Measurements from ENCODE around the gene CCIN. TPM values are rescaled to one million over a fixed set of nuclear protein-coding genes. Genes with fewer than 3 reads are reported as not detected.

Gene CCIN
- total and polyA plus RNA-seq, 2 of the 4 experiments (the other 2 are of a cell fraction) = 0.80 to 1.1 TPM

- Histone ChIP-seq H3K9me3 (ENCODE audit: control insufficient read depth, insufficient read depth, low read length) (no peaks in the 10 kb centered on the region), H3K14ac (replicated peaks; ENCODE audit: low read depth, low read length) (no peak overlapping the region), H4K91ac (ENCODE audit: insufficient read depth, low read depth, low read length) (no peak overlapping the region), H2AK9ac (replicated peaks; ENCODE audit: low read depth, low read length, poor library complexity) (no peak overlapping the region), H2BK15ac (ENCODE audit: low read depth, low read length) (no peak overlapping the region), H4K5ac (ENCODE audit: low read depth, low read length) (no peak overlapping the region), H3K4me3 (ENCODE audit: insufficient read depth, low read depth, low read length) (no peak overlapping the region), H3K36me3 (ENCODE audit: control insufficient read depth, insufficient read depth, low read length) (peaks cover 61% of the 10 kb centered on the region), H3K4ac (ENCODE audit: low read depth, low read length) (no peak overlapping the region), H4K20me1 (ENCODE audit: insufficient read depth, low read length) (peaks cover 50% of the 10 kb centered on the region), H4K8ac (ENCODE audit: low read depth in 2 of 2, low read length in 2 of 2) (no peak overlapping the region), H3K4me2 (ENCODE audit: low read depth, low read length) (no peak overlapping the region), H3K4me1 (ENCODE audit: control insufficient read depth, insufficient read depth, low read length) (peaks cover 10% of the 10 kb centered on the region), H3K9me1 (ENCODE audit: insufficient read depth, low read length) (peaks cover 29% of the 10 kb centered on the region), H3K79me1 (ENCODE audit: low read depth in 1 of 2, low read length in 2 of 2) (peaks cover 54 to 83% of the 10 kb centered on the region in 2 experiments), H3K18ac (ENCODE audit: low read depth, low read length) (no peak overlapping the region), H2BK5ac (ENCODE audit: low read depth, low read length, poor library complexity, severe bottlenecking) (no peak overlapping the region), H3K23ac (ENCODE audit: low read depth, low read length) (no peak overlapping the region), H2BK20ac (ENCODE audit: low read depth, low read length) (no peak overlapping the region), H2AK5ac (ENCODE audit: low read depth, low read length) (no peak overlapping the region), H3K27me3 (ENCODE audit: control insufficient read depth, insufficient read depth, low read length) (no peaks in the 10 kb centered on the region), H3K9ac (ENCODE audit: low read depth, low read length) (no peak overlapping the region), H2BK120ac (ENCODE audit: low read depth, low read length) (no peak overlapping the region), H3K56ac (ENCODE audit: extremely low read depth, insufficient read depth, low read length) (no peak overlapping the region), H3K27ac (ENCODE audit: insufficient read depth, low read length) (peak overlapping the region; percentile 23; the same call in 1 of the 2 replicates), H2AFZ (replicated peaks; ENCODE audit: low read length, poor library complexity) (no peak overlapping the region)
- DNase-seq (no peak), ATAC-seq (ENCODE audit: low read depth) (no peak)
- ChIA-PET POLR2A (ENCODE audit: unreplicated experiment) (no interaction called here), CTCF (no interaction called here)
- no TSS peak for BruUV-seq (replicated peaks)
- WGBS, 2 experiments (ENCODE audit: extremely low coverage in 2 of 2, insufficient read length in 1 of 2) = no CpG with 5 or more reads among the region's 4 CpGs
- in situ Hi-C loops (cut with MboI; ENCODE audit: low sequenced_read_pairs) = no loop called here
- TF ChIP-seq FOS (IDR thresholded peaks at IDR 0.05; ENCODE audit: low read depth, low read length) = no peak
- TF ChIP-seq CHD1 (IDR thresholded peaks at IDR 0.05; ENCODE audit: low read depth, low read length) = no peak
- no peak for TF ChIP-seq BHLHE40 (IDR thresholded peaks at IDR 0.05; ENCODE audit: low read depth, low read length)
- TF ChIP-seq ELK1 (IDR thresholded peaks at IDR 0.05; ENCODE audit: borderline replicate concordance, low read depth, low read length) = no peak
- no peak for TF ChIP-seq CEBPB (IDR thresholded peaks at IDR 0.05; ENCODE audit: low read depth, low read length)
- no peak for TF ChIP-seq MAZ (IDR thresholded peaks at IDR 0.05; ENCODE audit: borderline replicate concordance, low read depth, low read length)
- no peak for TF ChIP-seq RFX5 (IDR thresholded peaks at IDR 0.05; ENCODE audit: low read depth, low read length)
- TF ChIP-seq POLR2A (IDR thresholded peaks at IDR 0.05; ENCODE audit: low read depth, low read length) = no peak
- no peak for TF ChIP-seq MAFK (IDR thresholded peaks at IDR 0.05; ENCODE audit: low read depth, low read length)
- TF ChIP-seq RAD21 (IDR thresholded peaks at IDR 0.05; ENCODE audit: low read length) = no peak
- TF ChIP-seq MXI1 (IDR thresholded peaks at IDR 0.05; ENCODE audit: borderline replicate concordance, low read depth, low read length) = no peak
- TF ChIP-seq CTCF (conservative IDR thresholded peaks at IDR 0.05; ENCODE audit: low read depth, low read length) = no peak
- TF ChIP-seq NFE2L2 (IDR thresholded peaks at IDR 0.05; ENCODE audit: low read depth, low read length) = no peak
- TF ChIP-seq, protein P1, sequence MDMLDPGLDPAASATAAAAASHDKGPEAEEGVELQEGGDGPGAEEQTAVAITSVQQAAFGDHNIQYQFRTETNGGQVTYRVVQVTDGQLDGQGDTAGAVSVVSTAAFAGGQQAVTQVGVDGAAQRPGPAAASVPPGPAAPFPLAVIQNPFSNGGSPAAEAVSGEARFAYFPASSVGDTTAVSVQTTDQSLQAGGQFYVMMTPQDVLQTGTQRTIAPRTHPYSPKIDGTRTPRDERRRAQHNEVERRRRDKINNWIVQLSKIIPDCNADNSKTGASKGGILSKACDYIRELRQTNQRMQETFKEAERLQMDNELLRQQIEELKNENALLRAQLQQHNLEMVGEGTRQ (IDR thresholded peaks at IDR 0.05; ENCODE audit: low read depth, low read length) = no peak
- TF ChIP-seq RCOR1 (IDR thresholded peaks at IDR 0.05; ENCODE audit: insufficient replicate concordance, low read length) = no peak
- no peak for TF ChIP-seq SMC3 (IDR thresholded peaks at IDR 0.05; ENCODE audit: low read depth, low read length)
- intact Hi-C loops (cut with micrococcal nuclease) = loop anchor here (5.0 kb wide), 1 partner anchor 113 kb away; no protein-coding TSS in a partner anchor
- dilution Hi-C loops (cut with HindIII; ENCODE audit: low sequenced_read_pairs, unreplicated experiment) = no loop called here
Measured at GRCh38 chr9:36213989-36214388, 44.8 kb downstream of the CCIN start.
